Mesenchymal stem cell (in vitro differentiated cells and primary cell): ENCODE results near the gene GLRA3.

Experiments
- DNase-seq: peaks from one replicate; pipeline ENCODE4 v3.0.0-alpha.2; 2013
- H2AFZ ChIP-seq: one replicate; pipeline ENCODE4 v1.6.1; 2013; ENCODE audit warnings: low read depth, mild to moderate bottlenecking, control low read depth, inconsistent platforms, low read length, moderate library complexity
- H2AK5ac ChIP-seq: 2 replicates; pipeline ENCODE4 v1.6.1; 2013; ENCODE audit warnings: low read length, moderate library complexity, mild to moderate bottlenecking, inconsistent platforms; ENCODE audit not compliant: severe bottlenecking
- H2BK120ac ChIP-seq: one replicate; pipeline ENCODE4 v1.6.1; 2013; ENCODE audit warnings: low read depth, mild to moderate bottlenecking, inconsistent platforms, low read length, moderate library complexity
- H2BK12ac ChIP-seq, 2 experiments: one replicate each; pipeline ENCODE4 v1.6.1; 2013; ENCODE audit warnings: inconsistent platforms in 2 of 2, low read length in 2 of 2, mild to moderate bottlenecking in 2 of 2, moderate library complexity in 2 of 2, control low read depth in 1 of 2
- H2BK15ac ChIP-seq: one replicate; pipeline ENCODE4 v1.6.1; 2013; ENCODE audit warnings: mild to moderate bottlenecking, low read depth, inconsistent platforms; ENCODE audit not compliant: poor library complexity, severe bottlenecking
- H2BK5ac ChIP-seq: 2 replicates; pipeline ENCODE4 v1.6.1; 2013; ENCODE audit warnings: low read depth, mild to moderate bottlenecking, low read length, control low read depth, inconsistent platforms; ENCODE audit not compliant: poor library complexity, severe bottlenecking
- H3K14ac ChIP-seq, 2 experiments: one replicate each; pipeline ENCODE4 v1.6.1; 2013; ENCODE audit warnings: inconsistent platforms in 2 of 2, low read length in 2 of 2, control low read depth in 1 of 2, mild to moderate bottlenecking in 1 of 2, moderate library complexity in 1 of 2
- H3K18ac ChIP-seq, 2 experiments: one replicate each; pipeline ENCODE4 v1.6.1; 2013; ENCODE audit warnings: inconsistent platforms in 2 of 2, low read length in 2 of 2, control low read depth in 1 of 2, low read depth in 1 of 2, mild to moderate bottlenecking in 1 of 2
- H3K23ac ChIP-seq, 2 experiments: one replicate each; pipeline ENCODE4 v1.6.1; 2013; ENCODE audit warnings: inconsistent platforms in 2 of 2, low read length in 2 of 2, mild to moderate bottlenecking in 2 of 2, moderate library complexity in 2 of 2, control low read depth in 1 of 2
- H3K27ac ChIP-seq: 2 replicates; pipeline ENCODE4 v1.5.1; 2013; ENCODE audit warnings: mild to moderate bottlenecking, moderate library complexity, low read length, control low read depth, inconsistent platforms; ENCODE audit not compliant: poor library complexity, severe bottlenecking
- H3K27me3 ChIP-seq, 2 experiments: 2 replicates each; pipeline versions ENCODE4 v1.6.1 to v1.7.0; 2013; ENCODE audit warnings: low read length in 2 of 2, mild to moderate bottlenecking in 2 of 2, moderate library complexity in 2 of 2, control low read depth in 1 of 2, inconsistent platforms in 1 of 2; ENCODE audit not compliant: control insufficient read depth in 1 of 2, insufficient read depth in 1 of 2
- H3K36me3 ChIP-seq, 2 experiments: 2 replicates each; pipeline versions ENCODE4 v1.6.1 to v1.7.0; 2013; ENCODE audit warnings: low read length in 2 of 2, control low read depth in 1 of 2, inconsistent platforms in 1 of 2, low read depth in 1 of 2, mild to moderate bottlenecking in 1 of 2; ENCODE audit not compliant: insufficient read depth in 2 of 2, control insufficient read depth in 1 of 2
- H3K4ac ChIP-seq, 2 experiments: one replicate each; pipeline ENCODE4 v1.6.1; 2013; ENCODE audit warnings: inconsistent platforms in 2 of 2, low read length in 2 of 2, mild to moderate bottlenecking in 2 of 2, moderate library complexity in 2 of 2, control low read depth in 1 of 2, low read depth in 1 of 2
- H3K4me1 ChIP-seq: 2 replicates; pipeline ENCODE4 v1.6.1; 2013; ENCODE audit warnings: low read depth, low read length, control low read depth; ENCODE audit not compliant: control insufficient read depth, insufficient read depth
- H3K4me2 ChIP-seq: 2 replicates; pipeline ENCODE4 v1.6.1; 2013; ENCODE audit warnings: low read length, mild to moderate bottlenecking, inconsistent platforms; ENCODE audit not compliant: poor library complexity, severe bottlenecking
- H3K4me3 ChIP-seq, 2 experiments: 2 replicates each; pipeline versions ENCODE4 v1.5.1 to v1.7.0; 2013; ENCODE audit warnings: low read length in 2 of 2, mild to moderate bottlenecking in 2 of 2, control low read depth in 1 of 2, low read depth in 1 of 2; ENCODE audit not compliant: insufficient read depth in 1 of 2
- H3K79me1 ChIP-seq: replicated peaks from 2 replicates; pipeline ENCODE4 v1.6.1; 2013; ENCODE audit warnings: mild to moderate bottlenecking, control low read depth, low read length, inconsistent platforms; ENCODE audit not compliant: poor library complexity, severe bottlenecking
- H3K9ac ChIP-seq: 2 replicates; pipeline ENCODE4 v1.7.0; 2013; ENCODE audit warnings: mild to moderate bottlenecking, low read length, moderate library complexity
- H3K9me3 ChIP-seq: 2 replicates; pipeline ENCODE4 v1.7.0; 2013; ENCODE audit warnings: mild to moderate bottlenecking, low read length; ENCODE audit not compliant: control insufficient read depth
- H4K8ac ChIP-seq: one replicate; pipeline ENCODE4 v1.6.1; 2013; ENCODE audit warnings: inconsistent platforms, mild to moderate bottlenecking, low read length, moderate library complexity
- H4K91ac ChIP-seq: one replicate; pipeline ENCODE4 v1.6.1; 2013; ENCODE audit warnings: mild to moderate bottlenecking, low read length, inconsistent platforms
- WGBS: methylation state at CpG from one replicate; pipeline ENCODE4 v1.1.7; 2013; ENCODE audit warnings: mixed read lengths; 5-methylcytosine and 5-hydroxymethylcytosine counted together

The GLRA3 gene

DNA sequence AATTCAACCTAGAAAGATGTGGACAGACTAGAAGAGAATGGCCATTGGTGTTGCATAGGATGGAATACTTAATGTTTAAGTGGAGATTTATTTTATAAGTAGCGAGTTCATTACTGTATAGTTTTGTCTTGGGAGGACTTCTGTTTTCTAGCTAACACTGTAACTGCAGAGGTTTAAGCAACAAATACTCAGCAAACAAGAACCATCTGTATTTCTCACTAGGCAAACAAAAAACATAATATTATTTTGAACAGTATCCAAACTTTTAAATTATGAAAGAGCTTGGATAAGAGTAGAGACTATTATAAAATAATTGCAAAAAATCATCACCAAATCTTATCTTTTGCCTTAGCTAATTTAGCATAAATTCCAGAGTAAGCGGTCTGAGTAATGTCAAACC is 121.1 kb downstream of the GLRA3 start:
- Histone ChIP-seq H2AFZ (no peak overlapping the region), H3K4me3 (no peak overlapping the region), H3K9me3 (no peaks in the 10 kb centered on the region), H3K4me1 (no peaks in the 10 kb centered on the region), H3K9ac (no peak overlapping the region), H3K27ac (no peak overlapping the region), H4K8ac (no peak overlapping the region), H3K14ac (no peak overlapping the region), H2BK120ac (no peak overlapping the region), H2BK15ac (no peak overlapping the region), H3K4me2 (no peak overlapping the region), H2BK5ac (no peak overlapping the region), H2BK12ac (no peak overlapping the region), H2AK5ac (no peak overlapping the region), H3K18ac (no peak overlapping the region), H4K91ac (no peak overlapping the region), H3K27me3 (no peaks in the 10 kb centered on the region), H3K79me1 (no peaks in the 10 kb centered on the region), H3K4ac (no peak overlapping the region), H3K23ac (no peak overlapping the region), H3K36me3 (no peaks in the 10 kb centered on the region)
- DNase-seq: no peak
- WGBS: no CpG with 5 or more reads among the region's 2 CpGs

GRCh38 chr4:174707051-174707676 is 121.9 kb downstream of the GLRA3 start:
- Histone ChIP-seq H3K79me1 (no peaks in the 10 kb centered on the region), H2AFZ (no peak overlapping the region), H2BK15ac (no peak overlapping the region), H3K27me3 (no peaks in the 10 kb centered on the region), H3K9ac (no peak overlapping the region), H2BK5ac (no peak overlapping the region), H3K4ac (no peak overlapping the region), H3K23ac (no peak overlapping the region), H3K9me3 (no peaks in the 10 kb centered on the region), H2BK120ac (no peak overlapping the region), H2BK12ac (no peak overlapping the region), H3K27ac (no peak overlapping the region), H3K4me1 (no peaks in the 10 kb centered on the region), H3K36me3 (no peaks in the 10 kb centered on the region), H4K91ac (no peak overlapping the region), H3K14ac (no peak overlapping the region), H3K4me2 (no peak overlapping the region), H2AK5ac (no peak overlapping the region), H3K4me3 (no peak overlapping the region), H3K18ac (no peak overlapping the region), H4K8ac (no peak overlapping the region)
- DNase-seq: no peak
- 91% methylated on average over 3 of the region's 4 CpGs for WGBS

DNA sequence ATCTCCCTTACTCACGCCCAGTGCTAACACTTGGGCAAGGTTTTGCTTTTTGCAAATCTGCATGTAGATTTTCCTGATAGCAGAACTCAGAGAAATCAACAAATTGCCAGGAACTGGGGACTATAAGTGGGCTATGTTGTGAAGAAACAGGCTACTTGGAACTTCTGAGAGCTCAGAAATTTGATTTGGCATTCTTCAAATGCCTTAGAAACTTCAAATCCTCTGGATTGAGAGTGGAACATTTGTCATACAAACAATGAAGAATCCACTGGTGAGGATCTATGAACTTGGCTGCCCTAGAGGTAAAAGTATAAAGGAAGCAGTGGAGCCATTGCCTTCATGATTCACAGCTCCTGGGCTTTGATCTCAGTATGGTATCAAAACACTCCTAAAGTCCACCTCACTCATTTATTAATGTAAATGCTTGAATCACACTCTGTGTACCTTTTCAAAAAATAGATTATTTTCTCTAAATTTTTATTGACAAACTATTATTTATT is 126.0 kb downstream of the GLRA3 start:
- Histone ChIP-seq H3K4me1 (no peaks in the 10 kb centered on the region), H4K91ac (no peak overlapping the region), H3K4me3 (no peak overlapping the region), H2BK5ac (no peak overlapping the region), H3K4me2 (peak overlapping the region; percentile 21), H2AFZ (no peak overlapping the region), H3K9me3 (no peaks in the 10 kb centered on the region), H2BK15ac (no peak overlapping the region), H3K14ac (no peak overlapping the region), H2BK120ac (no peak overlapping the region), H3K9ac (no peak overlapping the region), H2BK12ac (no peak overlapping the region), H3K4ac (no peak overlapping the region), H3K18ac (no peak overlapping the region), H3K79me1 (no peaks in the 10 kb centered on the region), H3K23ac (no peak overlapping the region), H3K27me3 (no peaks in the 10 kb centered on the region), H2AK5ac (no peak overlapping the region), H4K8ac (no peak overlapping the region), H3K36me3 (no peaks in the 10 kb centered on the region), H3K27ac (peak overlapping the region; percentile 54)
- WGBS: 97% methylated on average over 1 of the region's 1 CpG
- no peak for DNase-seq

GRCh38 chr4:174699654-174700053 is 129.4 kb downstream of the GLRA3 start:
- no peak overlapping the region for H2AK5ac ChIP-seq
- no peak overlapping the region for H4K91ac ChIP-seq
- no peak overlapping the region for H3K9ac ChIP-seq
- H3K27ac ChIP-seq: no peak overlapping the region
- no peak overlapping the region for H2BK15ac ChIP-seq
- no peaks in the 10 kb centered on the region for H3K9me3 ChIP-seq
- H3K4me2 ChIP-seq: no peak overlapping the region
- H2AFZ ChIP-seq: no peak overlapping the region
- H3K4me1 ChIP-seq: no peaks in the 10 kb centered on the region
- H2BK5ac ChIP-seq: no peak overlapping the region
- H3K18ac ChIP-seq: no peak overlapping the region
- no peaks in the 10 kb centered on the region for H3K27me3 ChIP-seq
- H2BK12ac ChIP-seq: no peak overlapping the region
- H3K23ac ChIP-seq: no peak overlapping the region
- no peak overlapping the region for H3K4me3 ChIP-seq
- no peak overlapping the region for H3K4ac ChIP-seq
- no peak for DNase-seq
- H4K8ac ChIP-seq: no peak overlapping the region
- no peak overlapping the region for H3K14ac ChIP-seq
- no peaks in the 10 kb centered on the region for H3K36me3 ChIP-seq
- H3K79me1 ChIP-seq: no peaks in the 10 kb centered on the region
- H2BK120ac ChIP-seq: no peak overlapping the region
